ENCODE results near the gene PI4KA.
"Not testable (repeated sequence)": the region's sequence is repeated elsewhere in the genome, so short reads cannot be mapped to it uniquely, and the experiment has no call there.

PI4KA gene

GRCh38 chr22:20858615-20859416 lies at the start of gene PI4KA, which contains the start of gene SNAP29:
PI4KA (minus strand) TSS chr22:20858811; CDS start chr22:20858725, 86 bp downstream.
SNAP29 (plus strand) TSS chr22:20859007; CDS start chr22:20859111, 104 bp downstream.
- peak; percentile 96 for DNase-seq

DNA sequence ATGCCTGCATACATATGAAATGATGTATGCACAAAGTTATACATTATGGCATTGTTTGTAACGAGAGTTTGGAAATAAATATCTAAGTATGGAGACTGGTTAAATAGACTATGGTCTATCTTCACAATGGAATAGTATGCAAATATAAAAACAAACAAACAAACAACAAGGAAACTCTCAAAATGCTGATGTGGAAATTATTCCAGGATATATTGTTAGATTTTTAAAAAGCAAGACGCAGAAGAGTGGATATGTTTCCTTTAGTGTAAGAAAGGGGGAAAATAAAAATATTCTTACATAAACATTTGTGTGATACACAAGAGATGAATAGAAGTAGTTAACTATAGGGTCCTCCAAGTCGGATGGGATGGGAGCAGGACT lies 47.8 kb upstream of the PI4KA start:
- DNase-seq = no peak

DNA sequence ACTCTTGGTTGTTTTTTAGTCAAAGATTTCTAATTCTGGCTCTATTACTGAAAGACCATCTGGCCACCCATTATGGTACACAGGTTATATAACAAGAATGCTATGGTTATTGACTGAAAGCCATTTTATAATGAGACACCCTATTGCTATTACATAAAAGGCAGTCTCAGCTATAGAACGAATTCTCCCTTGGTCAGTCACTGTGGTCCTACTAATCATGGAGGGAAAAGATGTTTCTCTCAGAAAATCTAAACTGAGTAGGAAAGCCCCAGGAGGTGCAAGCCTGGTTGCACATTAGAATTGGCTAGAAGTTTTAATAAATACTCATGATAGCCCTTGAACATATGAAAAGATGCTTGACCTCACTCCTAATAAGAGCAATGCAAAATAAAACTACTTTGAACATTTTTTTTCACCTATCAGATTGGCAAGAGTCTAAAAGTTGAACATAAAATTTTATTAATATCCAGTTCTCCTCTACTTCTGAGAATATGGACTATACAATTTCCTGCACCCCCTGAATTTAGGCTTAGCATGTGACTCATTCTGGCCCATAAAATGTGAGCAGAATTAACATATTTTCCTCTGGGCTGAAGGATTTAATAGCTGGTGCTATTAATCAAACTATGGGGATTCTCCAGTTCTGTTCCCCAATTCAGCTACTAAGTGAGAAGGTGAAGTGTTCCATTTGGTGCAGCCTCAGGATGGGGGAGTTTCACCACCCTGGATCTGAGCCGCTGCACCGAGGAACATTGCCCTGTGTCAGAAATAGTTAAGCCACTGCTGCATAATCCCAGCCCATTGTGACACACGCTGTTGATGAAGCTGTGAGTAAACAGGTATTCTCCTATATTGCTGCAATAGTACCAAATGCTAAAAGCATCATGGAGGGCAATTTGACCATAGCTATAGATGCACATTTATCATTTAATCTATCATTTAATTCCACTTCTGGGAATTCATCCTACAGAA lies 47.1 kb upstream of the PI4KA start:
- DNase-seq = no peak

DNA sequence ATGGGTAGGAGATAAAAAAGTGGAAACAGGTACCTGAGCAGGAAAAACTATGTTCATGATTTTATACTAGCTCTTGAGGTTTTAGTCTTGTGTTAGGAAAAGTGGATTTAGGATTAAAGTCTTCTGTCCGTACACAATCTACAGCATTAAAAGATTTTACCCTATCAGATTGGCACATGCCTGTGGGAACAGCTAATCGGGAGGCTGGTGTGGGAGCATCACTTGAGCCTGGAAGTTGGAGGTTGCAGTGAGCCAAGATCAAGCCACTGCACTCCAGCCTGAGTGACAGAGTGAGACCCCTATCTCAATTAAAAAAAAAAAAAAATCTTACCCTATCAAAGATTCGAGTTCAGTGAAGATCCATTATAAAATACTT lies 46.4 kb upstream of the PI4KA start:
- no peak for DNase-seq

DNA sequence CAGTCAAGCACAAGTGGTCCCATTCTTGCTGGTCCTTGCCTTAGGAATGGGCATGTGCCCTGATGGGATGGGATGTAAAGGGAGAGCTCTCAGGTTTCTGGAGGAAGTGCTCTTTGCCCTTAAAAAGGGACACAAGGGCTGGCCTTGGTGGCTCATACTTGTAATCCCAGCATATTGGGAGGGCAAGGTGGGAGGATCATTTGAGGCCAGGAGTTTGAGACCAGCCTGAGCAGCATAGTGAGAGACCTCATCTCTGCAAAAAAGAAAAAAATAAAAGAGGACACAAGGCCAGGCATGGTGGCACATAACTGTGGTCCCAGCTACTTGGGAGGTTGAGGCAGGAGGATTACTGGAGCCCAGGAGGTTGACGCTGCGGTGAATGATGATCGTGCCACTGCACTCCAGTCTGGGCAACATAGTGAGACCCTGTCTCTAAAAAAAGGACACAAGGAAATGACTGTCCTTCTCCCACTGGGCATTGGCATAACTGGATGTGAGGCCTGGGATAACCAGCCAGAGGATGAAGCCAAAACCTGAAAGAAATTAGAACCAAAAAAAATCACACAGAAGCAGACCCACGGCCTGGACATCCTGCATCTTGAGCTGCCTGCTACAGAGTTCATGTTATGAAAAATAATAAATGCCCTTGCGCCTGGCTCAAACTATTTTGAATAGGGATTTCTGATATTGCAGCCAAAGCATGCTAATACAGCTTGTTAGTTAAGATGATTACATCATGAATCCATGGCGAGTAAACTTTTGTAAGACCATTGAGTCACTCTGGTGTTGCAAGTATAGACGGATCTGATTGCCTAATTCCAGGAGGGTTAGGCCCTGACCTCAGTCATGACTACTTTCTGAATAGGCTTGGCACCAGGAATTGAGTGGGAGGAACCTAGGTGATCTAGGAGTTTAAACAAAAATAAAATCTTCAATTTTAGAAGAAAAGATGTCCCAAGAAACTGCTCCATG lies 45.7 kb upstream of the PI4KA start:
- peak; percentile 15 for DNase-seq

DNA sequence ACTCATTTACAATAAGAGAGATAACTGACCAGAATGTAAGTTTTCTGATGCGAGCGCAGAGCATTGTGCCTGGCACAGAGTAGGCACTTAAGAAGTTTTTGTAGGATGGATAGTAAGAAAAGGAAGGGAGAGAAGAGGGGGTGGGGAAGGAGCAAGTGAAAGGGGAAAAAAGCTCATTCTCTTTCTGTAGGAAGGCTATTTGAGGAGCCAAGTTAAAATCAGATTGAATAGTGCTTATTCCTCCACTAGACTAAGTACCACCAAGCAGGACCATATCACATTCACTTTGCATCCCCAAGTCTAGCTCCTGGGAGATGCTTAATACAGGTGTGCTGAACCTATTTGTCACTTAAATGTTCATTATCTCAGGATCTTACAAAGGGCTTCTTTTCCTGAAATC lies 44.5 kb upstream of the PI4KA start:
- no peak for DNase-seq

GRCh38 chr22:20901093-20902033 lies 42.8 kb upstream of the PI4KA start:
- DNase-seq = not testable (repeated sequence)

GRCh38 chr22:20899827-20900423 lies 41.3 kb upstream of the PI4KA start:
- DNase-seq = peak; percentile 3

GRCh38 chr22:20897737-20898136 lies 39.1 kb upstream of the PI4KA start:
- not testable (repeated sequence) for DNase-seq

DNA sequence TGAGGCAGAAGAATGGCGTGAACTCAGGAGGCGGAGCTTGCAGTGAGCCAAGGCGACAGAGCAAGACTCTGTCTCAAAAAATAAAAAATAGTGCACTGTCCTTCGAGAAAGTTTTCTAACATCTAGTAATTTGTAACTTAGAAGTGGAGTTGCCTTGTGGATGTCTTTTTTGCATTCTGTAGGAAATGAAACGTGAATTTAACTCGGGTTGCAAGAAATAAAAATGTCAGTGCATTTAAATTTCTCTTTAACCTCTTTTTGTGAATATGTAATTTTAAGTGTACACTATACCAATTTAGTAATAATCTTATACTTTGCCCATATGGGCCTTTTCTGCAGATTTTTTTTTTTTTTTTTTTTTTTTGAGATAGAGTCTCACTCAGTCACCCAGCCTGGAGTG lies 32.4 kb upstream of the PI4KA start:
- no peak for DNase-seq

DNA sequence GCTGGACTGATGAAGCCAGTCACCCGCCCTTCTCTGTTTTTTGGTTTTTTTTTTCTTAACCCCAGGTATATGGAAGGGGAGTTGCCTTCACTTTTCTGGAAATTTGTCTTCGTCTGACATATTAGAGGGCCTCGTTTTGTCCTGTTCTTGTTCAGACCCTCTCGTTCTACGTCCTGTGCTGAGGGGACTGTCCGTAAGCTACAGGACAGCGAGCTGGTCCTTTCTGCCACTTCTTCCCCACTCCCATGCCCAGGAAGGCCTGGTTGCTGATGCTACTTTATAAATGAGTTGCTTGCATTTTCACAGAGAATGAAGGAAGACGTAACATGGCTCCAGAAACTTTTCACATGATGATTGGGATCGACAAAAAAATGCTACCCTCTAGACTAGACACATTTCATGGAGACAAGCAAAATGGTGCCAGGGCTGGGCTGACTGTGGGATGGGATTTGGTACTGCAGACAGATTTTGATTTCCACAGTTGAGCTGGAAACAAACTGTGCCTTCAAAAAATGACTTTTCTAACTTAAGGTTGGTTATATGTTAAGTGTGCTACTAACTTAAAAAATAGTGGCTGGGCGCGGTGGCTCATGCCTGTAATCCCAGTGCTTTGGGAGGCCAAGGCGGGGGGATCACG lies 31.4 kb upstream of the PI4KA start:
- no peak for DNase-seq

GRCh38 chr22:20889025-20889704 lies 30.6 kb upstream of the PI4KA start:
- no peak for DNase-seq

- DNase-seq = no peak
Observed at GRCh38 chr22:20887375-20887774, 28.8 kb upstream of the PI4KA start.

DNA sequence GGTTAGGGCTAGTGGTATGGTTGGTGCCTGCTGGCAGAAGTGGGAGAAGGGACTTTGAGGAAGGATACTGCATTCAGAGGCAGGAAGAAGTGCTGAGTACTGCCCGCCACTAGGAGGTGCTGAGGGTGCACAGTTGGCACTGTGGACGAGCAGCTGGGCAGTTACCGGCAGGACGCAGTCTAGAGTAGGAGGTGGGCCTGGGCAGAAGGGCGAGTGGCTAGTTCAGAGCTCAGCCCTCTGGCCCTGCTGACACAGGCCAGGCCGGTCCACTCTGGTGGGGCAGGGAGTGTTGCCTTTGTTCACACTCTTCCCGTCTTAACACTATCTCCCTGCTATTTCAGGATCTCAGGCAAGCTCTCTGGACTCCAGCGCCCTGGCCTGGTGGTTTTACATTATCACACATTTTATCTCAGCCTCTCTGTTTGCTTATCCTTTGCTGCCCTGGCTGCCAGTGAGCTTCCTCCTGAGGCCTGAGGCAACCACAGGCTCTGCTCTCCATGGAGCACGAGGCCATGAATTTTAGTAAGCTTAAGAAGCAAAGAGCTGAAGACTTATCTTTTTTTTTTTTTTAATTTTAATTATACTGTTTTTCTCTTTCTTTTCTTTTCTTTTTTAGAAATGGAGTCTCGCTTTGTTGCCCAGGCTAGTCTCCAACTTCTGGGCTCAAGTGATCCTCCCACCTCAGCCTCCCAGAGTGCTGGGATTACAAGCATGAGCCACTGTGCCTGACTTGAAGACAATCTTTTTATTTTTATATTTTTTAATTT lies 27.1 kb upstream of the PI4KA start:
- no peak for DNase-seq

GRCh38 chr22:20885017-20885556 lies 26.5 kb upstream of the PI4KA start:
- DNase-seq = no peak

- DNase-seq = no peak
Observed at GRCh38 chr22:20884454-20884853, 25.8 kb upstream of the PI4KA start.

DNA sequence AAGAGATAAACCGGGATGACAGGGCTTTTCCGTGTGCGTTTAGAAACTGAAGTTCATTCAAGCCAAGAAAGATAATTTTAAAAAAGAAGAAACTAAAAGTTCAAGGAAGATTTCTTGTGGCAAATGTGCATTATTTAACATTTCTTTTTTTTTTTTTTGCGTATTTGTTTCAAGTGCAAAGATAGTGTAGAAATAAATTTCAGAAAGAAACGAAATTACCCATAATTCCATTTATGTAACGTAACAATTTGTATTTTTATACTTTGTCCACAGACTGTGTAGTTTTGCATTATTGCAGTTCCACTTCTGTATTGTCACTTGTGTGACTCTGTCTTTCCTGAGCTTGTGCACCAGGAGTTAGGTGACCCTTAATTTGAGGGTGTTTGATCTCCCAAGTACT lies 24.2 kb upstream of the PI4KA start:
- no peak for DNase-seq

Measured in NK-92 treated with Interleukin-12 subunit alpha and Interleukin-12 subunit beta, amount 100 ng/mL, for 24 hours (cell line).